Measurements from ENCODE around the gene DGKQ. TPM values are rescaled to one million over a fixed set of nuclear protein-coding genes. Genes with fewer than 3 reads are reported as not detected.

The DGKQ gene
- total and polyA plus RNA-seq, 2 of the 8 experiments (the other 6 are each of a cell fraction or from before 2014, with no cell fraction given): 7.3 to 9.7 TPM

DNA sequence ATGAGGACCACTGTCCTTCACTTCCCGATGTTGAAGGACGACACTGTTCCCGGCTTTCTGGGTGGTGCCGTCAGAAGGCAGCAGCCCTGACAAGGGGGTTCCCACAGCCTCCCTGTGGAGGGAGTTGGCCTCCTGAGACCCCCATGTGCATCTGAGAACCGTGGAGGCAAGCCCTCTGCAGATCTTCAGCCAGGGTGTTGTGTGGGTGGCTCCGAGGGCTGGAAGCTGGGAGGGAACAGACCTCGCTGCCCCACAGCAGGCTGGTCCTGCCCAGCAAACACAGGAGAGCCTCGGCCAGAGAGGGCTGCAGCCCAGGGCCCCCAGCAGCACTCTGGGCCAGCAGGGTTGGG lies 16.2 kb downstream of the DGKQ start:
- Histone ChIP-seq H3K27ac (ENCODE audit: low read depth, low read length) (no peak overlapping the region), H3K18ac (ENCODE audit: extremely low read depth, low read length) (no peak overlapping the region), H2BK5ac (ENCODE audit: low read depth, low read length) (no peak overlapping the region), H3K23me2 (ENCODE audit: low read depth, low read length) (no peaks in the 10 kb centered on the region), H2AK5ac (ENCODE audit: low read depth, low read length) (no peak overlapping the region), H4K8ac (ENCODE audit: extremely low read depth, insufficient read depth, low read length) (no peak overlapping the region), H4K5ac (ENCODE audit: insufficient read length, low read depth, low read length) (no peak overlapping the region), H4K20me1 (replicated peaks in 1 of 2; ENCODE audit: control insufficient read depth in 1 of 2, insufficient read depth in 2 of 2, low read length in 2 of 2) (peaks cover 0 to 3% of the 10 kb centered on the region in 2 experiments), H3K36me3 (ENCODE audit: control insufficient read depth in 2 of 4, insufficient read depth in 4 of 4, low read length in 3 of 4) (no peaks in the 10 kb centered on the region), H3K4ac (replicated peaks; ENCODE audit: insufficient read length, low read depth, low read length) (no peak overlapping the region), H2BK120ac (replicated peaks; ENCODE audit: low read depth, low read length) (no peak overlapping the region), H3K23ac (ENCODE audit: insufficient read length) (no peak overlapping the region), H2AFZ (ENCODE audit: low read length) (no peak overlapping the region), H3K4me2 (ENCODE audit: insufficient read depth in 1 of 2, low read depth in 2 of 2, low read length in 2 of 2) (no peak overlapping the region), H3K9me3 (ENCODE audit: insufficient read depth in 2 of 2, low read depth in 1 of 2, low read length in 1 of 2) (no peaks in the 10 kb centered on the region), H3K9ac (replicated peaks in 1 of 4; ENCODE audit: extremely low read depth in 1 of 4, low read depth in 3 of 4, low read length in 3 of 4) (no peak overlapping the region), H2BK15ac (ENCODE audit: low read length) (no peak overlapping the region), H4K91ac (replicated peaks; ENCODE audit: insufficient read length, low read length) (no peak overlapping the region), H3K79me2 (ENCODE audit: control insufficient read depth in 1 of 2, insufficient read depth in 2 of 2, low read length in 2 of 2) (no peaks in the 10 kb centered on the region), H2BK12ac (ENCODE audit: low read depth, low read length) (no peak overlapping the region), H3K27me3 (replicated peaks in 1 of 4; ENCODE audit: control insufficient read depth in 3 of 4, extremely low read depth in 1 of 4, insufficient read depth in 3 of 4, low read length in 3 of 4) (no peaks in the 10 kb centered on the region), H3K79me1 (ENCODE audit: low read depth, low read length) (no peaks in the 10 kb centered on the region), H2BK20ac (ENCODE audit: low read length) (no peak overlapping the region), H3K4me3 (ENCODE audit: extremely low read depth in 1 of 4, insufficient read depth in 2 of 4, low read depth in 3 of 4, low read length in 4 of 4) (no peak overlapping the region), H3K56ac (replicated peaks; ENCODE audit: insufficient read length, low read depth, low read length) (no peak overlapping the region), H3K14ac (ENCODE audit: insufficient read length) (no peak overlapping the region), H3K4me1 (replicated peaks in 1 of 4; ENCODE audit: control insufficient read depth in 3 of 4, insufficient read depth in 4 of 4, low read length in 3 of 4) (no peaks in the 10 kb centered on the region)
- ChIA-PET POLR2A (ENCODE audit: partially characterized antibody) (interaction anchor here (0.8 kb wide), 1 partner anchor 10 kb away, joined by 3 read pairs; no protein-coding TSS in a partner anchor), CTCF (ENCODE audit: partially characterized antibody) (no interaction called here)
- no peak for FAIRE-seq
- DNase-seq (ENCODE audit: low read depth in 1 of 2, low spot score in 2 of 2): no peak
- 92% methylated on average over 8 of the region's 8 CpGs; no CpG with 5 or more reads in 1 of the 2 experiments for WGBS, 2 experiments (ENCODE audit: extremely low coverage in 1 of 2, insufficient coverage in 1 of 2, insufficient read length in 1 of 2, insufficient replicate concordance in 2 of 2, low coverage in 1 of 2, low lambda C conversion rate in 2 of 2, missing lambda C conversion rate in 1 of 2)
- TF ChIP-seq, protein P1, sequence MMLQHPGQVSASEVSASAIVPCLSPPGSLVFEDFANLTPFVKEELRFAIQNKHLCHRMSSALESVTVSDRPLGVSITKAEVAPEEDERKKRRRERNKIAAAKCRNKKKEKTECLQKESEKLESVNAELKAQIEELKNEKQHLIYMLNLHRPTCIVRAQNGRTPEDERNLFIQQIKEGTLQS (IDR thresholded peaks at IDR 0.05; ENCODE audit: insufficient read depth, low read depth, low read length): no peak
- TF ChIP-seq PHF8 (conservative IDR thresholded peaks at IDR 0.05; ENCODE audit: low read depth, low read length) (no peak), CBX5 (IDR thresholded peaks at IDR 0.05; ENCODE audit: low read depth, low read length) (no peak), SP1 (IDR thresholded peaks at IDR 0.05; ENCODE audit: low read depth, low read length) (no peak), CBX8 (IDR thresholded peaks at IDR 0.05; ENCODE audit: borderline replicate concordance, low read depth, low read length) (no peak), CTBP2 (IDR thresholded peaks at IDR 0.05; ENCODE audit: borderline replicate concordance, insufficient read depth, insufficient read length, low read length) (no peak), POLR2A (IDR thresholded peaks at IDR 0.05; ENCODE audit: control extremely low read depth in 1 of 2, low read depth in 2 of 2, low read length in 2 of 2) (no peak), MAFK (IDR thresholded peaks at IDR 0.05; ENCODE audit: low read depth, low read length) (no peak), ASH2L (IDR thresholded peaks at IDR 0.05; ENCODE audit: low read length) (no peak), GTF2F1 (IDR thresholded peaks at IDR 0.05; ENCODE audit: borderline replicate concordance, low read depth, low read length) (no peak), BACH1 (IDR thresholded peaks at IDR 0.05; ENCODE audit: low read length) (no peak), EGR1 (IDR thresholded peaks at IDR 0.05; ENCODE audit: borderline replicate concordance, low read depth, low read length) (no peak), TBP (IDR thresholded peaks at IDR 0.05; ENCODE audit: low read depth, low read length) (no peak)
- TF ChIP-seq, protein P2, sequence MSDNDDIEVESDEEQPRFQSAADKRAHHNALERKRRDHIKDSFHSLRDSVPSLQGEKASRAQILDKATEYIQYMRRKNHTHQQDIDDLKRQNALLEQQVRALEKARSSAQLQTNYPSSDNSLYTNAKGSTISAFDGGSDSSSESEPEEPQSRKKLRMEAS (IDR thresholded peaks at IDR 0.05): no peak
- TF ChIP-seq, protein P3, sequence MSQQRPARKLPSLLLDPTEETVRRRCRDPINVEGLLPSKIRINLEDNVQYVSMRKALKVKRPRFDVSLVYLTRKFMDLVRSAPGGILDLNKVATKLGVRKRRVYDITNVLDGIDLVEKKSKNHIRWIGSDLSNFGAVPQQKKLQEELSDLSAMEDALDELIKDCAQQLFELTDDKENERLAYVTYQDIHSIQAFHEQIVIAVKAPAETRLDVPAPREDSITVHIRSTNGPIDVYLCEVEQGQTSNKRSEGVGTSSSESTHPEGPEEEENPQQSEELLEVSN (IDR thresholded peaks at IDR 0.05): no peak

All from H1 (cell line).